ENCODE data around the gene EZR. TPM values are rescaled to one million over a fixed set of nuclear protein-coding genes. Genes with fewer than 3 reads are reported as not detected.

EZR gene
- total and polyA plus RNA-seq, 2 of the 8 experiments (the other 6 are each of a cell fraction or from before 2014, with no cell fraction given) = 122 to 286 TPM

DNA sequence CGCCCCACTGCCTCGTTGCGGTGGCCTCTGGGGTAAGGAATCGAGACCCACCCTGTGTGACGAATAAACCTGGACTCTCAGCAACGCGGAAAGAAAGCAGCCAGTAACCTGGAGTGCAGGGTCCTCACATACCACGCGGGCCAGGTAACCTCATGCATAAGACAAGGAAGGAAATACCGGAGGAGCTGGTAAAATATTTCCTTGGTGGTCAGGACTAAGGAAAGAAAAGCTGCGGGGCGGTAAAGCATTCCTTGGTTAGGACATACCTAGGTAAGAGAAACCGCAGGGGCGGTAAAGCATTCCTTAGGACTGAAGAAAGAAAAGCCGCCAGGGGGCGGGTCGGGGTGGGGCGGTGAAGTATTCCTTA, 88.6 kb downstream of the EZR start (continued):
- peak; percentile 49; the same call in 1 of the 2 replicates for TF ChIP-seq CHD2 (IDR thresholded peaks at IDR 0.05; ENCODE audit: low read length)
- TF ChIP-seq CEBPB (IDR thresholded peaks at IDR 0.05; ENCODE audit: low read depth, low read length) = peak; percentile 39; the same call in 1 of the 2 replicates
- TF ChIP-seq CREB1 (IDR thresholded peaks at IDR 0.05) = peak; percentile 78
- TF ChIP-seq TCF12 (IDR thresholded peaks at IDR 0.05; ENCODE audit: low read depth, low read length) = peak; percentile 41; the same call in 1 of the 2 replicates
- TF ChIP-seq HDAC2 (IDR thresholded peaks at IDR 0.05; ENCODE audit: borderline replicate concordance in 1 of 2, low read depth in 2 of 2, low read length in 2 of 2) = peak; percentile 60 to 88
- no peak for TF ChIP-seq GABPA (IDR thresholded peaks at IDR 0.05; ENCODE audit: borderline replicate concordance, insufficient read depth, low read length)
- TF ChIP-seq YY1 (IDR thresholded peaks at IDR 0.05; ENCODE audit: low read depth, low read length) = no peak; the same call in 1 of the 2 replicates
- no peak for TF ChIP-seq SIN3A (conservative IDR thresholded peaks at IDR 0.05 in 1 of 2, IDR thresholded peaks at IDR 0.05 in 1 of 2; ENCODE audit: low read depth in 1 of 2, low read length in 2 of 2)
- TF ChIP-seq BCL11A (IDR thresholded peaks at IDR 0.05; ENCODE audit: low read depth in 2 of 2, low read length in 2 of 2) = no peak
- TF ChIP-seq TAF7 (optimal IDR thresholded peaks at IDR 0.05; ENCODE audit: borderline replicate concordance, low read depth, low read length) = peak; percentile 74
- TF ChIP-seq GTF2F1 (IDR thresholded peaks at IDR 0.05; ENCODE audit: borderline replicate concordance, low read depth, low read length) = no peak
- peak; percentile 61; the same call in 1 of the 2 replicates for TF ChIP-seq TBP (IDR thresholded peaks at IDR 0.05; ENCODE audit: low read depth, low read length)
- peak; percentile 3 to 34; a peak in 2 of 4 replicates for TF ChIP-seq RAD21 (IDR thresholded peaks at IDR 0.05 in 1 of 2, conservative IDR thresholded peaks at IDR 0.05 in 1 of 2; ENCODE audit: low read depth in 2 of 2, low read length in 2 of 2)
- TF ChIP-seq SP1 (IDR thresholded peaks at IDR 0.05; ENCODE audit: low read depth, low read length) = peak; percentile 63; the same call in 1 of the 2 replicates
- peak; percentile 97 for TF ChIP-seq TEAD4 (IDR thresholded peaks at IDR 0.05; ENCODE audit: low read depth, low read length)
- no peak for TF ChIP-seq FOSL1 (IDR thresholded peaks at IDR 0.05; ENCODE audit: insufficient read depth, low read depth, low read length)
- 0 out of 2 replicates have a peak, but pooled peaks have one; percentile 27 for TF ChIP-seq BACH1 (IDR thresholded peaks at IDR 0.05; ENCODE audit: low read length)
- TF ChIP-seq CTCF (IDR thresholded peaks at IDR 0.05; ENCODE audit: control extremely low read depth in 1 of 3, insufficient read depth in 1 of 3, low read depth in 1 of 3, low read length in 3 of 3) = peak in 2 of 3 experiments; percentile 19 to 22; a peak in 1 of 4 replicates
- peak; percentile 67; the same call in 1 of the 2 replicates for TF ChIP-seq RBBP5 (IDR thresholded peaks at IDR 0.05; ENCODE audit: borderline replicate concordance, low read depth, low read length)
- no peak for TF ChIP-seq SAP30 (IDR thresholded peaks at IDR 0.05; ENCODE audit: insufficient read depth, insufficient replicate concordance, low read length)
- no peak for TF ChIP-seq SUZ12 (IDR thresholded peaks at IDR 0.05; ENCODE audit: low read length)
- no peak for TF ChIP-seq RXRA (IDR thresholded peaks at IDR 0.05; ENCODE audit: insufficient read depth, low read depth, low read length)
